NOMO-1 treated with DMSO at 0.1 percent for 48 hours (cell line): ENCODE data around the gene MAPK8.

ENCODE experiments used
- DNase-seq: peaks from one replicate; lab custom pipeline; 2025; ENCODE audit not compliant: unreplicated experiment; lab: John Stamatoyannopoulos, UW

The MAPK8 gene

GRCh38 chr10:48291190-48291589 is 15.3 kb upstream of the MAPK8 start:
- DNase-seq = no peak

- DNase-seq = no peak
Observed at GRCh38 chr10:48292616-48293015, 13.9 kb upstream of the MAPK8 start.

- no peak for DNase-seq
Observed at GRCh38 chr10:48294431-48294830, 12.0 kb upstream of the MAPK8 start.

GRCh38 chr10:48296576-48297098 is 9.8 kb upstream of the MAPK8 start:
- no peak for DNase-seq

GRCh38 chr10:48299066-48299465 is 7.4 kb upstream of the MAPK8 start:
- no peak for DNase-seq

GRCh38 chr10:48299692-48300091 is 6.8 kb upstream of the MAPK8 start:
- DNase-seq = no peak

GRCh38 chr10:48300556-48300955 is 5.9 kb upstream of the MAPK8 start:
- no peak for DNase-seq

GRCh38 chr10:48302515-48303476 is 3.7 kb upstream of the MAPK8 start:
- no peak for DNase-seq

- no peak for DNase-seq
Observed at GRCh38 chr10:48305905-48306264, 592 bp upstream of the MAPK8 start.

GRCh38 chr10:48306870-48307710 is 613 bp downstream of the MAPK8 start:
- DNase-seq = peak; percentile 11

GRCh38 chr10:48307711-48308018 is 1.2 kb downstream of the MAPK8 start:
- no peak for DNase-seq

GRCh38 chr10:48309711-48310226 is 3.3 kb downstream of the MAPK8 start:
- no peak for DNase-seq

- no peak for DNase-seq
Observed at GRCh38 chr10:48314107-48314506, 7.6 kb downstream of the MAPK8 start.

- DNase-seq = no peak
Observed at GRCh38 chr10:48316236-48316635, 9.8 kb downstream of the MAPK8 start.

- DNase-seq = no peak
Observed at GRCh38 chr10:48317321-48317990, 11.0 kb downstream of the MAPK8 start.

- DNase-seq = no peak
Observed at GRCh38 chr10:48322017-48322416, 15.5 kb downstream of the MAPK8 start.

GRCh38 chr10:48324580-48324979 is 18.1 kb downstream of the MAPK8 start:
- no peak for DNase-seq

- no peak for DNase-seq
Observed at GRCh38 chr10:48330269-48330668, 23.8 kb downstream of the MAPK8 start.

GRCh38 chr10:48331436-48331835 is 25.0 kb downstream of the MAPK8 start:
- no peak for DNase-seq

GRCh38 chr10:48332166-48332870 is 25.8 kb downstream of the MAPK8 start:
- no peak for DNase-seq

GRCh38 chr10:48332871-48333216 is 26.4 kb downstream of the MAPK8 start:
- no peak for DNase-seq
